H1 (cell line): ENCODE data around the gene NDUFB6. TPM values are rescaled to one million over a fixed set of nuclear protein-coding genes. Genes with fewer than 3 reads are reported as not detected.

Source experiments
- E2F6 ChIP-seq: IDR thresholded peaks from 2 replicates; pipeline ENCODE4 v1.6.1; 2012; ENCODE audit warnings: inconsistent platforms
- RAD21 ChIP-seq, 2 experiments: IDR thresholded peaks in 1 of 2; conservative IDR thresholded peaks in 1 of 2; 2 replicates each; pipeline ENCODE4 v1.6.1; 2011; ENCODE audit warnings: low read depth in 2 of 2, low read length in 2 of 2, improper control_type of control experiment in 1 of 2, inconsistent platforms in 1 of 2, mild to moderate bottlenecking in 1 of 2, moderate library complexity in 1 of 2
- polyA plus RNA-seq, 7 experiments: library from polyadenylated mRNA; depleted of rRNA in 3 of 7; stranded (reverse) in 5 of 7; unstranded in 2 of 7; fragments of >200 nt in 5 of 7; fragments of 200-250 nt in 2 of 7; gene quantifications; 1 replicate in 5 of 7; 2 replicates in 1 of 7; 4 replicates in 1 of 7; pipeline versions ENCODE4 v1.2.1 to v1.2.3, GENCODE V29; 2011 to 2013; ENCODE audit warnings: missing spikeins in 2 of 7, mixed read lengths in 2 of 7
- total RNA-seq: library from RNA; stranded (reverse); fragmentation: NEBNext Ultra II Directional; extraction: Animal tissue kit (Norgen Biotek cat#: 25700); gene quantifications from 2 replicates; pipeline ENCODE4 v1.2.1, GENCODE V29; 2021

Gene NDUFB6
- total and polyA plus RNA-seq, 2 of the 8 experiments (the other 6 are each of a cell fraction or from before 2014, with no cell fraction given) = 55.8 to 61.4 TPM

GRCh38 chr9:32558408-32558934 is 14.5 kb downstream of the NDUFB6 start (continued):
- no peak for TF ChIP-seq E2F6
- no peak for TF ChIP-seq RAD21 (IDR thresholded peaks at IDR 0.05 in 1 of 2, conservative IDR thresholded peaks at IDR 0.05 in 1 of 2; ENCODE audit: low read depth in 2 of 2, low read length in 2 of 2)
